GM21526 (cell line): ENCODE data around the gene CNOT2.
"Not testable (repeated sequence)": the region's sequence is repeated elsewhere in the genome, so short reads cannot be mapped to it uniquely, and the experiment has no call there.

ENCODE experiments used
- ATAC-seq: cut with Tn5 transposase; IDR thresholded peaks from one replicate; pipeline ENCODE4 v1.9.1; 2021; ENCODE audit warnings: moderate library complexity; ENCODE audit not compliant: unreplicated experiment, low FRiP score

The CNOT2 gene

DNA sequence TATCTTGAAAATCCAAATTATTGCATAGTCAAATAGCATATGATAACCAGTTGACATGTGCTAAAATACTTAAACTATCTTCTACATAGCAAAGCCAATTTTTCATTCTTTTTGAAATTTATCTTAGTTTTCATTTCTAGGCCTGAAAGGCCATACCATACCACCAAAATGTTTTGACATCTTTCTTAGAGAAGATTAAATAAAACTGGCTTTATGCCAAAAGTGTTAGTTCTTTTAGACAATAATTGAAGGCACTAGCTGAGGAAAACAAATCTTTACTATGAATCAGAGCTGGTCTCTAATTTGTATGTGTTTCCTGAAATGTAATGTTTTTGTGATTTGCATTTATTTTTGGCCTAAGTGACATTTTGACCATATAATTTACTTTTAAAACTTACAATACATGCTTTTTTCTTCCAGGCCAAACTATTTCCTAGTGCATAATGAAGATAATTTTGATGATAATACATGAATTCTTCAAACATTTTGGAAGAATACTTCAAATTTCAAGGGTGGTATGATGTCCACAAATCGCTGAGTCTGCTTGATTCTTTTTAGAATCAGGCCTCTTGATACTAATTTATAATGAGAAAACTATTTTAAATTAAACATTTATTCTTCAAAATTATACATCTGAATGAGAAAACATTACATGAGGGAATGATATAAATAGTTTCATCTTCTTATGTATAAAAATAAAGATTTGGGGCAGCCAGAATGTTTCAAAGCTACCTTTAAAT lies 116.4 kb downstream of the CNOT2 start:
- no peak for ATAC-seq

GRCh38 chr12:70360218-70360617 lies 117.0 kb downstream of the CNOT2 start:
- ATAC-seq, result no peak

- no peak for ATAC-seq
Measured at GRCh38 chr12:70364695-70365397, 121.6 kb downstream of the CNOT2 start.

- ATAC-seq, result no peak
Measured at GRCh38 chr12:70365398-70365647, 122.1 kb downstream of the CNOT2 start.

DNA sequence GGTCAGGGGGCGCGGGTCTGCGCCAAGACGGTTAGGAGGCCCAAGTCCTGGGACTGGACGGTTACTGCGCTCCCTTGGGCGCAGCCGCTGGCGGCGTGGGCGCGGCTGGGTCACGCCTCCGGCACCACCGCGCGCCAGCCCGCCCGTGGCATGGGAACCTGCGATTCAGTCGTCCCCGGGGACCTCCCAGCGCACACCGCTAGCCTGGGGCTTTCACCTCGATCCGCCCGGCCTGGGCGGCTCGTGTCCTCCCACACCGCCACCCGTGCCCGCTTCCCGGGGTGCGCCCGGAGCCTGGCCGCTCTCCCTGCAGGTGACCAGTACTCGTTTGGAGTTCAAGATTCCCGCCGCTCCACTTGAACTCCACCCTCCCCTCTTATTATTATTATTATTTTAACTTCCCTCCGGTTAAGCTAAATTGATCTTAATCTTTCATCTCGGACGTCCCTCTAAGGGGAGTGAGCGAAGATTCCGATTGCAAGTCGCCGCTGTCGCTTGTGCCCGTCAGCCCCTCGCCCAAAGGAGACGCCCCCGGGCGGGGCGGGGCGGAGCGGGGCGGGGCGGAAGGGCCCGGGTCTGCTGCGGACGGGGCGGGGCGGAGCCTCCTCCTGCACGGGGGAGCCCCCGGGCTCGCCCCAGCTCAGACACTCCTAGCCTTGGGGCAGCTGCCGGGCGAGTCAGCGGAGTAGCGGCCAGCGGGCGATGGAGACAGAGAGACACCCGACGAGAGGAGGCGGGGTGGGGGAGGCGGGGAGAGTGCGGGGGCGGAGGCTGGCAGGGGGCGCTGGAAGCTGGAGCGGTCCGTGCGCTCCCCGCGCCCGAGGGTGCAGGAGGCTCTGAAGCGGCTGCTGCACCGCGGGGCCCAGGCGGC lies 122.7 kb downstream of the CNOT2 start, which contains the start of gene KCNMB4:
Gene KCNMB4, plus strand, starts transcription at position 643 of the 871 bp plus-strand sequence. CDS start 445 bp downstream, outside the sequence.
- ATAC-seq, result peak; percentile 72

GRCh38 chr12:70366581-70367257 lies 123.5 kb downstream of the CNOT2 start:
- ATAC-seq, result peak; percentile 58

GRCh38 chr12:70367258-70368141 lies 124.3 kb downstream of the CNOT2 start:
- no peak for ATAC-seq

- ATAC-seq, result no peak
Measured at GRCh38 chr12:70372881-70373280, 129.6 kb downstream of the CNOT2 start.

- ATAC-seq, result no peak
Measured at GRCh38 chr12:70379846-70380245, 136.6 kb downstream of the CNOT2 start.

DNA sequence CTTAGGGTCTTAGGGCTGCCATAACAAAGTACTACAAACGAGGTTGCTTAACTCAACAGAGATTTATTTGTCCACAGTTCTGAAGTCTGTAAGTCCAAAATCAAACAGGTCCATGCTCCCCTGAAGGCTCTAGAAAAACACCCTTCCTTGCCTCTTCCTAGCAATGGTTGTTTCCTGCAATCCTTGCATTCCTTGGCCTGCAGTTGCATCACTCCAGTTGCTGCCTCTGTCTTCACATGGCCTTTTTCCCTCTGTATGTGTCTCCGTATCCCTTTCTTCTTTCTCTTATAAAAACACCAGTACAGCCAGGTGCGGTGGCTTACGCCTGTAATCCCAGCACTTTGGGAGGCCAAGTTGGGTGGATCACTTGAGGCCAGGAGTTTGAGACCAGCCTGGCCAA lies 140.3 kb downstream of the CNOT2 start:
- no peak for ATAC-seq

DNA sequence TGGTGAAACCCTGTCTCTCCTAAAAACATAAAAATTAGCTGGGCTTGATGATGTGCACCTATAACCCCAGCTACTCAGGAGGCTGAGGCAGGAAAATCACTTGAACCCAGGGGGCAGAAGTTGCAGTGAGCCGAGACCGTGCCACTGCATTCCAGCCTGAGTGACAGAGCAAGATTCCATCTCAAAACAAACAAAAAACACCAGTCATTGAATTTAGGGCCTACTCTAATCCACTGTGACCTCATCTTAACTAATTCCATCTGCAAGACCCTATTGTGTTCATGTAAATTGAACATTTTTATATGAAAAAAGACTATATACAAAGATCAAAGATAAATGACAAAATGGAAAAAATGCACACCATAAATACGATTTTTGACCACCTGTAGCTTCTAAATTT lies 140.7 kb downstream of the CNOT2 start:
- no peak for ATAC-seq

- no peak for ATAC-seq
Measured at GRCh38 chr12:70386771-70387170, 143.5 kb downstream of the CNOT2 start.

GRCh38 chr12:70389678-70390077 lies 146.4 kb downstream of the CNOT2 start:
- ATAC-seq, result no peak

- ATAC-seq, result not testable (repeated sequence)
Measured at GRCh38 chr12:70392631-70393030, 149.4 kb downstream of the CNOT2 start.

- ATAC-seq, result no peak
Measured at GRCh38 chr12:70393787-70394499, 150.7 kb downstream of the CNOT2 start.

- ATAC-seq, result no peak
Measured at GRCh38 chr12:70398002-70398401, 154.8 kb downstream of the CNOT2 start.

- no peak for ATAC-seq
Measured at GRCh38 chr12:70398862-70399261, 155.6 kb downstream of the CNOT2 start.

GRCh38 chr12:70399311-70399710 lies 156.1 kb downstream of the CNOT2 start:
- no peak for ATAC-seq

DNA sequence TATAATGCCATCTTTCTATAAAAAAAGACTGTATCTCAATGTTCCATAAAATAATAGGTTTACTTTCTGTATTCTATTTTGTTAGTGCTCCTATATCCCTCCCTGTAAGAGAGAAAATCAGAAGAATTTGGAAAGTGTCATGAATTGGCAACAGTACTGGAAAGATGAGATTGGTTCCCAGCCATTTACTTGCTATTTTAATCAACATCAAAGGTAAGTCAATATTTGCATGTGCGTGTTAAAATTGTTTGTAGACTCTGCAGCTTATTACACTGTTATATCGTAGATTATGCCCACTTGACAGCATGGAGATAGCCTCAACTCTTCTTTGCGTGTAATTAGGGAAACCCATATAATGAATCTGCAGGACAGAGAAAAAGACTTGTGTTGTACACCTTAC lies 156.9 kb downstream of the CNOT2 start:
- ATAC-seq, result no peak
